Measurements from ENCODE around the gene PDZD2.

- TF ChIP-seq CTCF (IDR thresholded peaks at IDR 0.05) (no peak), EP300 (IDR thresholded peaks at IDR 0.05) (no peak)
Observed at GRCh38 chr5:31952067-31952466, 313.1 kb downstream of the PDZD2 start.
